Erythroblast (primary cell): Measurements from ENCODE around the gene SLC12A2.

ENCODE experiments used
- DNase-seq, 2 experiments: peaks; one replicate each; lab custom pipeline; 2025; lab: John Stamatoyannopoulos, UW
- GATA1 ChIP-seq: IDR thresholded peaks from 2 replicates; pipeline ENCODE4 v1.6.1; 2011; ENCODE audit warnings: low read depth, mild to moderate bottlenecking, control low read depth, low read length, moderate library complexity
- POLR2A ChIP-seq: IDR thresholded peaks from 2 replicates; pipeline ENCODE4 v1.6.1; 2011; ENCODE audit warnings: mild to moderate bottlenecking, low read length

Gene SLC12A2

DNA sequence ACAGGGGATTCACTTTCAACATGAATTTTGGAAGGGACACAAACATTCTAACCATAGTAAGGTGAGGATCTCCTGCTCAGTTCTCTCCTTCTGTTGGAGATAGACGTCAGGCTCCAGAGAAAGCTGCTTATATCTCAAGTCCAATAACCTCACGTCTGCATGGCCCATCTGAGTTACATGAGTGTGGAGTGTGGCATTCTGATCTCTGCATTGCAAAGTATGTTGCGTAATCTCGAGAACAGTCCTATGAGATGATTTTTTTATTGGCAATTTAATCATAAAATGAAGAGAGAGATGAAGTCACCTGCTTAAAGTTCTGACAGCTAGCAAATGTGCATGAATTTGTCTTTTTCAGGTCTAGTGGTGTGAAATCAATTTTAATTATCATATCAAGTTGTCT, 118.8 kb downstream of the SLC12A2 start:
- DNase-seq: no peak
- TF ChIP-seq POLR2A (no peak), GATA1 (no peak)

GRCh38 chr5:128208436-128208835, 124.9 kb downstream of the SLC12A2 start:
- no peak for TF ChIP-seq POLR2A
- TF ChIP-seq GATA1: no peak
- DNase-seq: no peak

GRCh38 chr5:128212191-128212806, 128.7 kb downstream of the SLC12A2 start:
- TF ChIP-seq GATA1 (no peak), POLR2A (no peak)
- DNase-seq: no peak

DNA sequence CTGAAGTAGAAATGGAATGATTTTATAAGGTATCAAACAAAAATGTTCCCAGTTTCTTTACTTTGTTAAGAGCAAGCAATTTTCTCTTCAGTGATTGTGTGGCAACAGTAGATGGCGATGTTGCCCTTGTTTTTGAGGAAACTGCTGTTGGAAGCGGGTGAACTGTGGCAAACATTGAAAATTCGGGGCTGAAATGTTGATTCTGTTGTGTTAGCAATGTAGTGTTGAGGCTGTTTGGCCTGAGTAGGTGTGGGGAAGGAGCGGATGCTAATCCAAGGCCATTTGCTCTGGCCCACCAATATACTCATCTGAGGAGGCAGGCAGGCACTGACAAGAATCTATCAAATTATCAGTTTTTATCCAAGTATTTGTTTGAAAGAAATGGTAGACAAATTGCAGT, 129.8 kb downstream of the SLC12A2 start:
- DNase-seq: peak; percentile 55 to 69
- no peak for TF ChIP-seq GATA1
- TF ChIP-seq POLR2A: no peak

DNA sequence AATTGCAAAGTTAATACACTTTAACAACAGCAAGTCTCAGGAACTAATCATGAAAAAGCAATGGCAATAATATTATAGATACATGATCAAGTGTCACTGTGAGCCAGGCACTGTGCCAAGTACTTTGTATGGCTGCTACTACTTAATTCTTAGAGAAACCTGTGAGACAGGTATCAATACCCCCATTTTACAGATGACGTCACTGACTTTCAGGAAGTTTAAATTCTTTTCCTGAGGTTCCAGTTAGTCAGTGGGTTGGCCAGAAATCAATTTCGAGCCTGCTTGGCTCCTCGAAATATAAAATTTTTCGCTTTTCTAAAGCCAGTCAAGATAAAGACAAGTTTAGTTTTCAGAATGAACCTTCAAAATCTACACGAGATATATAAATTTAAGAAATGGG, 130.3 kb downstream of the SLC12A2 start:
- no peak for TF ChIP-seq GATA1

GRCh38 chr5:128216285-128216684, 132.7 kb downstream of the SLC12A2 start:
- TF ChIP-seq GATA1 (no peak), POLR2A (no peak)
- DNase-seq: no peak

More for the DNA sequence above, 130.3 kb downstream of the SLC12A2 start:
- no peak for DNase-seq

DNA sequence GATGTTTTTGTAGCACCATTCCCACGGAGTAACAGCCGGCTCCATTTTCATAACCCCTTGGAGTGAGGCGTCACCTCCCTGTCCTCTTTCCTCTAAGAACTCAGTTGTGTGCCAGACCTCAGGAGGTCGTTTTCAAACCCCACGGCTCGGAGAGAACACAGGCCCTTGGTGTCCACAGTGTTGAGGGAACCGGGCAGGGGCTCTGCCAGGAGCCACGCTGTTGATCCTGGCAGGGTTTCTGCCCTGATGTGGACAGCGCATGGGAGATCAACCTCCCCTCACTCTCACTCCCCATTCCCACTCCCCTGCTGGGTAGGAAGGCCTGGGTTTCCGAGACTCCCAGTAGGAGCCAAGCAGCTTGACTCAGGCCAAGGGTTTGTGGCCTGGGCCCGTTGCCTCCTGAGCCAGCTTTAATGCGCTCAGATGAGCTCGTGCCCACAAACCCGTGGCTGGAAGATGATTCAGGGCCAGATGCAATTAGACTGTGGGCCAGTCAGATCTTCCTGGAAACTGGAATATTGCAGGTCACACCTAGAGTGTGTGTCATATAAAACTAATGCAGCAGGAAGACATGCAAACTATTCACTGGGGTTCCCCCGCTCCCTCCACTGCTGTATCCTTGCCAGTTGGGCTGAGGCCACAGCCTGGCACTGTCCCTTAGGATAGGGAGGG, 133.4 kb downstream of the SLC12A2 start:
- no peak for DNase-seq
- TF ChIP-seq POLR2A: no peak
- no peak for TF ChIP-seq GATA1

GRCh38 chr5:128220841-128221240, 137.3 kb downstream of the SLC12A2 start:
- DNase-seq: no peak
- TF ChIP-seq GATA1: no peak
- TF ChIP-seq POLR2A: no peak

GRCh38 chr5:128224336-128224735, 140.8 kb downstream of the SLC12A2 start:
- DNase-seq: no peak
- TF ChIP-seq POLR2A: no peak
- TF ChIP-seq GATA1: no peak

DNA sequence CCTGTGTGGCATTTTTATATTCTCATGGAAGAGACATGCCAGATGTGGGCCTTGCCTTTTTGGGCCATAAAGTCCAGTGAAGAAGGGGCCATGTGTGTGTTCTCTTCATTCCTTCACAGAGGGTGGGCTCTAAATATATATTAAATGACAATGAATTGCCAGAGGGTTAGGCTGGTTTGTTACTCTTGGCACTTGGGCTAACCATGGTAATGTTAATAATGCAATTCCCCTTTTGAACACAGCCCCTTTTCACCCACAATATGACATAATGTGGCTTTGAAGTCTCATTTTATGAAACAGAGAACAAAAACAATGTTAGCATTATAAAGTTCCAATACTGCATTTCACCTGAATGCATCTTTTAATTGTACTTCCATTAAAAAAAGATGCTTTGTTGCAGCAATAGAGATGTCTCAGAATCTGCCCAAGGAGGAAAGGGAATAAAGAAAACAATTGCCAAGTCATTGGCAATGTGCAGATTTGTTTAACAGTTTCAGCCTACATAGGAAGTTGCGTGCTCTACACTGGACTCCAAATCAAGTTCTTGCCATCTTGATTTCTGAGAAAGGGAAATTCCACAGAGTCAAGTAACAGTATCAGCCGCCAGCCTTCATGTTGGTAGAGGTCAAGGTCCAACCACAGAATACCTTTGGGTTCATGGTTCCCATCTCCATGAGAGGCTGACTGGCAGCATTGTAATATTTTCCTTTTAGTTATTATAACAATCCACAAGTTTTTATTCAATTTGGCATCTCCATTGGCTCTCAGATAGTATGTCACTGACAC, 141.9 kb downstream of the SLC12A2 start:
- no peak for TF ChIP-seq GATA1
- TF ChIP-seq POLR2A: no peak
- no peak for DNase-seq

DNA sequence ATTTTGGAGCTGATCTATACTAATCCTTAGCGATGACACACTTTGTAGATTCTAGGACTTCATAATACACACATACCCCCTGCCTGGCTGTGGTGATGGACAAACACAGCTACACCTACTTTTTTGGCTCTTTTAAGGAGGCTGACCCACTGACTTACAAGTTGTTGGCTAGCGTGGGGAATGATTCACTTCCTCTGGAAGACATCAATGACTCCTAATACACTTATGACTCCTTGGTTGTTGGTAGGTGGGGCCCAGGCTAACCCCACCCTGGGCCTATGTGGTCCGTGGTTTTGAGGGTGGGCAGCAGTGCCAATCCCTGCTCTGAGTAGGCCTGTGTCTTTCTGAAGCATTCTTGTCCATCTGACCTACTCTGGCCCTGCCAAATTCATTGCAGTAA, 144.4 kb downstream of the SLC12A2 start:
- TF ChIP-seq POLR2A (no peak), GATA1 (no peak)
- DNase-seq: no peak

- DNase-seq: no peak
- TF ChIP-seq POLR2A (no peak), GATA1 (no peak)
Measured at GRCh38 chr5:128228521-128228920, 145.0 kb downstream of the SLC12A2 start.

GRCh38 chr5:128234928-128235641, 151.5 kb downstream of the SLC12A2 start:
- TF ChIP-seq GATA1 (no peak), POLR2A (no peak)
- DNase-seq: no peak
